GM12878 (cell line): Measurements from ENCODE around the gene AGAP1.

ENCODE experiments used
- ATF3 ChIP-seq: IDR thresholded peaks from 2 replicates; pipeline ENCODE4 v1.6.1; 2011; ENCODE audit warnings: low read depth, mild to moderate bottlenecking, low read length, moderate library complexity, borderline replicate concordance; ENCODE audit errors: extremely low read depth
- CBX3 ChIP-seq: fragments of 200-600 bp; sonication (generic); IDR thresholded peaks from 2 replicates; pipeline ENCODE4 v1.6.1; 2016; ENCODE audit warnings: low read depth, borderline replicate concordance
- CTCF ChIP-seq, 3 experiments: IDR thresholded peaks in 2 of 3; conservative IDR thresholded peaks in 1 of 3; 2 replicates each; pipeline ENCODE4 v1.5.1; 2011; ENCODE audit warnings: low read depth in 3 of 3, low read length in 3 of 3, mild to moderate bottlenecking in 3 of 3, control low read depth in 2 of 3, moderate library complexity in 2 of 3, inconsistent platforms in 1 of 3, mixed read lengths in 1 of 3; ENCODE audit not compliant: control insufficient read depth in 2 of 3, insufficient read depth in 1 of 3; ENCODE audit errors: extremely low read depth in 1 of 3
- DPF2 ChIP-seq: fragments of 450-650 bp; IDR thresholded peaks from 2 replicates; pipeline ENCODE4 v1.6.1; 2017; ENCODE audit warnings: mild to moderate bottlenecking
- EP300 ChIP-seq, 2 experiments: fragments of 150-350 bp in 1 of 2; IDR thresholded peaks; 2 replicates each; pipeline ENCODE4 v1.6.1; 2011 to 2012; ENCODE audit warnings: low read depth in 2 of 2, low read length in 2 of 2, borderline replicate concordance in 1 of 2, improper control_type of control experiment in 1 of 2, inconsistent platforms in 1 of 2; ENCODE audit not compliant: control insufficient read depth in 1 of 2
- GABPA ChIP-seq: IDR thresholded peaks from 2 replicates; pipeline ENCODE4 v1.6.1; 2014; ENCODE audit warnings: antibody characterized with exemption, low read depth, mild to moderate bottlenecking, inconsistent platforms
- HDAC2 ChIP-seq: fragments of 200-600 bp; sonication (generic); IDR thresholded peaks from 2 replicates; pipeline ENCODE4 v1.6.1; 2017
- RAD21 ChIP-seq: IDR thresholded peaks from 2 replicates; pipeline ENCODE4 v1.6.1; 2011; ENCODE audit warnings: mild to moderate bottlenecking, low read depth, low read length, moderate library complexity; ENCODE audit not compliant: insufficient read depth
- TAF1 ChIP-seq: IDR thresholded peaks from 2 replicates; pipeline ENCODE4 v1.6.1; 2011; ENCODE audit warnings: mild to moderate bottlenecking, low read depth, low read length, borderline replicate concordance
- ZNF207 ChIP-seq: fragments of 450-650 bp; IDR thresholded peaks from 2 replicates; pipeline ENCODE4 v1.6.1; 2014; ENCODE audit warnings: antibody characterized with exemption, mild to moderate bottlenecking, borderline replicate concordance

DNA sequence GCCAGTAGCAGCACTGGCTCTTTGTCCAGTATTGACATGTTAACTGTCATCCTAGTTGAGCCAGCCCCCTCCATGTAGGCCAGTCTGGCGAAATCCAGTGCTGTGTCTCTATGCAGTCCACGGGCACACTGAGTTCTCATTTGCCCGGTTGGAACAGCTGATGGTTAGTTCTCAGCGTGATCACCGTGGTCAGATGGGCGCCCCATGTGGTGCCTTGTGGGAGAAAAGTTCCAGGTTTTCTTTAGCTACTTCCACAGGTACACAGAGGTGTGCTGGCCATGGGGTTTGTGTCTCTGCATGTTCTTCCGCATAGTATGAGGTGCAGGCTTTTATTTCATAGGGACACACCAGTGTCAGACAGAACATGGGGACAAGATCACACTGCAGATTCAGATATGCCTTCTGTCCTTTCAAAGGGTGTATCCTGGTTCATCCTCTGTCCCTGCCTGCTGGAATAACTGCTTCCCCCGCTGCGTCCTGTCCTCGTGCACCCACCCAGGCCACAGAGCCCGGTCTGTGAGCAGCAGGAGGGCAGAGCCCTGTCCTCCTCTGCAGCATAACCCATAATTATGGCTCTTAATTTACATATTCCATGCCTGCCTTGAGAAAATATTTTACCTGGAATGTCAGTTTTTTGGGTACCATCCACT is 340.3 kb downstream of the AGAP1 start:
- TF ChIP-seq TAF1 (no peak), HDAC2 (no peak), ATF3 (no peak), CBX3 (no peak), RAD21 (no peak), DPF2 (no peak), GABPA (no peak), ZNF207 (no peak), EP300 (IDR thresholded peaks at IDR 0.05; ENCODE audit: borderline replicate concordance in 1 of 2, control insufficient read depth in 1 of 2, low read depth in 2 of 2, low read length in 2 of 2) (no peak), CTCF (IDR thresholded peaks at IDR 0.05 in 2 of 3, conservative IDR thresholded peaks at IDR 0.05 in 1 of 3; ENCODE audit: control insufficient read depth in 2 of 3, extremely low read depth in 1 of 3, insufficient read depth in 1 of 3, low read depth in 3 of 3, low read length in 3 of 3) (no peak)
